Stimulated activated CD8-positive, alpha-beta memory T cell treated with anti-CD3 and anti-CD28 coated beads, Interleukin-4, amount 100 ng/mL, for 1 hour (primary cell): ENCODE measurements around the gene NEUROD1.
A peak's percentile ranks its signal among the peaks of the same experiment; 100 is the strongest.
"Not testable (repeated sequence)": the region's sequence is repeated elsewhere in the genome, so short reads cannot be mapped to it uniquely, and the experiment has no call there.

Source experiments
- DNase-seq, 2 donors: peaks; one replicate each; pipeline ENCODE4 v3.0.0-alpha.2; 2020; ENCODE audit warnings: low read depth in 2 of 2, low spot score in 1 of 2

Gene NEUROD1

DNA sequence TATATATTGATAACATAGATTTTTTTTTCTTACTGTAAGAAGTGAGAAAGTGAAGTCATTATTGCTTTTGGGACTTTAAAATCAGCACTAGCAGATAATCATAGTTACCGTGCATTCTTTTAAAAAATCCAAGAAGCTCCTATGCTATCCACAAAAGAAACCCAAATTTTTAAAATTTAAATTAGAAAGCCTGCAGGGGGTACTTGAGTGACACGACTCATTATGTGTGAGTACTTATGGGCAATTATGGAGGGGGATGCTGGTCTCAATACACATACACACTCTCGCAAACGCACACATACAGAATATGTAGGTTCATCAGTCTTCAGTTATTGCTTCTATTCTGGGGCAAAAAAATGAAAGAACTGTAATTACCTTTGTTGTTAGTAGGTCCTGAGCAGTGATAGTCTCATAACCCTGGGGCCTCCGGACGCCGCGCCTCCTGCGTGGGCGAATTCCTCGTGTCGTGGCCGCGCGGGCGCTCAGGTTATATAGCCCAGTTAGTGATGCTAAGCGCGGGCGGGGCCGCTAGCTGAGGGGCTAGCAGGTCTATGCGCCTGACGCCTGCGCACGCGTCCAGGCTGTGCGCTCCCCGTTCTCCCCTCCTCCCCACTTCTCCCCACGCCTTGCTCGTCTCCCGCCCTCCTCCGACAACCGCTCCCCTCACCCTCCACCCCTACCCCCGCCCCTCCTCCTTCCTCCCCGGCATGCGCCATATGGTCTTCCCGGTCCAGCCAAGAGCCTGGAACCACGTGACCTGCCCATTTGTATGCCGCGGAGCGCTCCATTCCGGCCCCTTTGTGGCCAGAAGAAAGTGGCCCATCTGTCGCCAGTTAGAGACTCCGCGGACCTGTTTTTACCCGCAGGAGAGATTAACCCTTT lies at the start of gene NEUROD1:
TSS of gene NEUROD1 (minus strand) at position 463 of the 882 bp plus-strand sequence. CDS start 1,657 bp downstream, outside the sequence.
- no peak for DNase-seq

DNA sequence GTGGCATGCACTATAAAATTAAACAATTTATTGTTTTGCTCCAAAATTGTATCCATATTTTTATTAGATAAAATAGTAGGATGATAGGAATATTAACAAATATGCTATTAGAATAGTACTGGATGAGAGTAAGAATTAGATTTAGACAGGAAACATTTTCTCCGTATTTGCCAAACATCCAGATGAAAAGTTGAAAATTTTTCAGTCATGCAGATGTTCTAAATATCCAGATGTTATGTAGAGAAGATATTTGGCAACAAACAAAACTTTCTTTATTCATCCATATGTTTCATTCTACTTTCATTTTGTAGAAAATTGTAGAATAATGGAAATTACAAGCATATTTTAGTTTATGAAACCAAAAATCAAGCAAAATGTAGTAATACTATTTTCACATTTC lies 45.2 kb upstream of the NEUROD1 start:
- no peak for DNase-seq

DNA sequence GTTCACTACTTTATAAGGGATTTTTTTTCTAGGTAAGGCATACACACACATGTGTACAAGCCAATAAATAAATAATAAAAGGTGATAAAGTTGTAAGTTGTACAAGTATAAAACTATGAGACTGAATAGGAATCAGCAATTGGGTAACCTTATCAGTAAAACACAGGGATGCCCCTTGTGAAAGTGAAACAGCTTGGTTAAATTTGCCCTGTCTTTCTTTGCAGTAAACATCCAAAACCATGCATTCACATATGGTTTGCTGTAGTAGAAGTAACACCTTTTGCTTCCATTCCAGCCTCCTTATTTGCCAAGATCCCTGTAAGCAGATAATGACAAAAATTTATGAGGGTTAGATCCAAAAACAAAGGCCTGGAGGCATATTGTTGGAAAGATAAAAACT lies 44.3 kb upstream of the NEUROD1 start:
- no peak for DNase-seq

GRCh38 chr2:181723731-181724130 lies 43.4 kb upstream of the NEUROD1 start:
- no peak for DNase-seq

DNA sequence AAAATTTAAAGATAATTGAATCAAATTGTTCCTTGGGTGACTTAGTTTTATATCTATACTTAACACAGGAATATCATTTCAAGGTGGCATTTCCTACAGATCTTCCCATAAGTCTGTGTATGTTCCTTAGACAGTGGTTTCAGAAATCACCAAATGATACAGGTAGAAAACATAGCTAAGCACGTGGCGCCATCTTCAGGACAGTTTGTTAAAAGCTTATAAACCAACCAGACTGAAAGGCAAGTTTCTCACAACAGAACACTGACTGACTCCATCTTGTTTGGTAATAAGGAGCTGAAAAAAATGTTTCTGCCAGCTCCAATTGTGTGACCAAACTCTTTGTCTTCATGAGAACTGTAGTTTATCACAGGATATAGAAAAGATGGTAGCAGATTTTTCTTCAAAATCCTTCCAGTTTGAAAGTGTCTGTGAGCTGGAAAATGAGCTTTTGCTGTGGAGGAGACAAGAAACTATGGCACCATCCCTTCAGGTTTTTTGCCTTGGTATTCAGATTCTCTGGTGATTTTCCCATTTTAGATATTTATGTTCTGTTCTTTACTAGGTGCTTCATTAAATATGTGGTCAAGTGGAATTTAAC lies 34.8 kb upstream of the NEUROD1 start:
- DNase-seq, result peak; percentile 39 to 42

DNA sequence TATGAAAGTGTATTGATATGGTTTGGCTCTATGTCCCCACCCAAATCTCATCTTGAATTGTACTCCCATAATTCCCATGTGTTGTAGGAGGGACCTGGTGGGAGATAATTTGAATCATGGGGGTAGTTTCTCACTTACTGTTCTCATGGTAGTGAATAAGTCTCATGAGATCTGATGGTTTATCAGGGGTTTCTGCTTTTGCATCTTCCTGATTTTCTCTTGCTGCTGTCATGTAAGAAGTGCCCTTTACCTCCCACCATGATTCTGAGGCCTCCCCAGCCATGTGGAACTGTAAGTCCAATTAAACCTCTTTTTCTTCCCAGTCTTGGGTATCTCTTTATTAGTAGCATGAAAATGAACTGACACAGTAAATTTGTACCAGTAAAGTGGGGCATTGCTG lies 30.7 kb upstream of the NEUROD1 start:
- DNase-seq, result not testable (repeated sequence)

GRCh38 chr2:181702519-181702918 lies 22.2 kb upstream of the NEUROD1 start:
- DNase-seq, result not testable (repeated sequence)

GRCh38 chr2:181698223-181698622 lies 17.9 kb upstream of the NEUROD1 start:
- DNase-seq, result no peak

DNA sequence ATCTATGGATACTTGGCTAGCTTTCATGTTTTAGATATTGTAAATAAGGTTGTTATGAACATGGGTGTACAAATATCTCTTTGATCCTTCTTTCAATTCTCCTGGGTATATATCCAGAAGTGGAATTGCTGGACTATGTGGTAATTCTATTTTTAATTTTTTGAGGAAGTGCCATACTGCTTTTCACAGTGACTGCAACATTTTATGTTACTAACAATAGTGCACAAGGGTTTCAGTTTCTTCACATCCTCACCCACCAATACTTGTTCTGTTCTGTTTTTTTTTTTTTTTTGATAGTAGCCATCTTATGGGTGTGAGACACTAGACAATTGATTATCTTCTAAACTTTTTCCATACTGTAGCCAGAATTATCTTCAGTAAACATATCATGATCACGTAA lies 17.3 kb upstream of the NEUROD1 start:
- DNase-seq, result no peak

GRCh38 chr2:181697126-181697525 lies 16.8 kb upstream of the NEUROD1 start:
- no peak for DNase-seq

GRCh38 chr2:181694271-181694670 lies 14.0 kb upstream of the NEUROD1 start:
- no peak for DNase-seq

- no peak for DNase-seq
These were observed 10.5 kb upstream of the NEUROD1 start for GRCh38 chr2:181690860-181691259.

- DNase-seq, result no peak
These were observed 6.4 kb upstream of the NEUROD1 start for GRCh38 chr2:181686576-181687185.

DNA sequence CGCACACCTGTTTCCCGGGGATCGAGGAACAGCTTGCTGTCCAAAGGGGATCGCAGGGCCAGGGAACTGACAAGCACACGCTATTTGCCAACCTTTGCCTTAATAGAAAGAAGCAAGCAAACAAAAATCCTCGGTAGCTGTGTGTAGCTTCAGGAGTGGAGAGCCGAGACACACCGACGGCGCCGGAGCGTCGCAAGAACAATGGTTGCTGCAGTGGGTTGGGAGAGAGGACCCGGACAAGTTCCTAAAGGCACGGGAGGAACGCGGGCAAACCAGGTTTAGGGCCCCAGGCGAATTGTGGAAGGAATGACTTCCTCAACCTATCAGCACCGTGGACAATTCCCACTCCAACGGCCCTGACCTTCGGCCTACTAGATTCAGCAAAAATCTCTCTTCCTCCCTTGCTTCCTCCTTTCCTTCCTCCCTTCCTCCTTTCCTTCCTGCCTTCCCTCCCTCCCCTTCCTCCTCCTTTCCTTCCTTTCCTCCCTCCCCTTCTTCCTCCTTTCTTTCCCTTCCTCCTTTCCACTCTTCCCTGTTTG lies 4.9 kb upstream of the NEUROD1 start:
- no peak for DNase-seq

DNA sequence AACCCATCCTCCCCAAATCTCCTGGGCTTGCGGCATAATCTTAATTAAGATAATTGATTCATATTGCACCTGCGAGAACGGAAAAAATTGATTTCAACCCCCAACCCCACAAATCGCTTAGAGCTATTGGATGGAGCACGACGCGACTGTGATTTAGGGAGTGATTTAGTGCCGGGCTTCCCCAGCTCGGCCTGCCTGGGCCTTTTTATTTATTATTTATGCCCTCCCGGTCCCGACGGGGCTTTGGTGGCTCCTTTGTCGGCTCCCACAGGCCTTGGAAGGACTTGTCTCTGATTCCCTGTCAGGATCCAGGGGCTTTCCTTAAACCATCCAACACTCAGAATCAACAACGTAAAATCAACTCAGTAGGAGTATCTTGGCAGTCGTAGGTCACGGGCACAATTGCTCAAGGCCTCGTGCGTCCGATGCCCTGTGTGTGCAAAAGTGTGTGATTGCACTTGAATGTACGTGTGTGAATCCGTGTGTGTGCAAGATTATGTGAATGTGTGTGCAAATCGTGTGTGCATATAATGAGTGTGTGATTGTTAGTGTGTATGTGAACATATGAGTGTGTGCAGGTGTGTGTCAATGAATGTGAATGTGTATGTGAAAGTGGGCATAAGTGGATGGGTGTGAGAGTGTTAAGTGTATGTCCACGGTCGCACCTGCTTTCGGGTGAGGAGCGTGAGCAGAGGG lies 4.3 kb upstream of the NEUROD1 start:
- DNase-seq, result no peak

DNA sequence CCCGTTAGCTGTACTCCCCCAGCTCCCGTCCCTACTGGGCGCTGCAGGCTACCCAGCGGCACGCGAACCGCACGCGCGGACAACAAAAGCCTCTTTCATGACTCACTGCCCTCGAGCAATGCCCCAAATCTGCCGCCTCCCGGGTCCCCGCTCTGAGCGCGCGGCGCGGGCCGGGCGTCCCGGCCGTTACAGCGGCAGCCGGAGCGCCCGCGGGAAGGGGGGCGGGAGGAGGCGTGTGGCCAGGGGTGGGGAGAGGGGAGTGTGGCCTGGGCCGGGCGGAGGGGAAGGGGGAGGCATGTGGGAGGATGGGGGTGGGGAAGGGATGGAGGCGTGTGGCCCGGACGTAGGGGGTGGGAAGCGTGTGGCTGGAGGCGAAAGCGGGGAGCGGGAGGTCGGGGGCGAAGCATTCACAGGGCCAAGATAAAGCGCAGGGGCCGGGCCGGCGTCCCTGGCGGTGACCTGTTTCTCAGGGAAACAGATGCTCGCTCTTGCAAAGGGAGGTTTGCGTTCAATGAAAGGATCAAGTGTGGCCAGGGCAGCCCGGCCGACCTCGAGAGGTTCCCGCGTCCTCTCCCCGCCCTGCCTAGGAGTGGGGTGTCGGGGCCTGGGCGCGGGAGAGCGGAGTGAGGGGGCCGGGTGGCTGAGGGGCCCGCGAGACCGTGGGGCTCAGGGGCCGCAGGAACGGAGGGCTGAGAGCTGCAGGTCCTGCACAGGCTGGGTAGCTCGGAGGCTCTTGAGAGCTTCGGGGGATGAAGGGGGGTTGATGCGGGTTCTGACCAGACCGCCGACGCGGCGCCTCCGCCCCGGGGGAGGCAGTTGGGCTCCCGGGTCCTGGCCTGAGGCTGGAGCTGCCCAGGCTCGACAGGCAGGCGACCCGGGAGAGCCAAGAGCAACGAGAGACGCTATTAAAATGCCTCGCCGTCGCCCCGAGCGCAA lies 3.5 kb upstream of the NEUROD1 start:
- no peak for DNase-seq

GRCh38 chr2:181682795-181683517 lies 2.6 kb upstream of the NEUROD1 start:
- DNase-seq, result no peak

DNA sequence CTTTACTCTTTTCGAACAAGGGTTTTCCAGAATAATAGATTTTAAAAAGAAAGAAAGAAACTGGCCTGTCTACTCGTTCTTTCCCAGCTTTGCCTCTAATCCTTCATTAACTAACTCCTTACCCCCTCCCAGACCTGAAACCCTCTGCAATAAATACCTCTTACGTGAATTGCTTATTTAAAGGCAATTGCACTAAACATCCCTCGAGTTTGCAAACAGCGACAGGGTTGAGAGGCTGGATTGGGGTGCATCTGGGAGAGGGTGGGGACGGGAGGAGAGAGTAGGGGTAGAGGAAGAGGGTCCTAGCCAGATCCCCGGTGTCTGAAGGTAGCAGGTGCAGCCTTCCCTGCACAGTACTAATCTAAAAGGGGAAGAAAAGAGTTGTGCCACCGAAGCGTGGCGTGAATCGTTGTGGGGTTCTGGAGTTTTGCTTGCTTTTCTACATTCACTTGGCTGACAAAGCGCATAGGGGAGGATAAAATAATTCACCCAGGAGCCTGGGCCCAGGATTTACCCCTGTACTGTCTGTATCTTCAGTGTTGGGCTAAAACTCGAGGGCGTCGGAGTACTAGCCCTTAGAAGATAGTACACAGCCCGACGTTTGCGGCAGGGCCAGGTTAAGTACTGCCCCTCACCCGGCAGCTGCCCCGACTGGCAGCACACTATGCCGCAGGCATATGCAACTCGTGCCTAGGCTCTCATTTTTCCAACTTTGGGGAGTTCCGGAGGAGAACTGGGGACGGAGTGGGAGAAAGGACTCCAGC lies 1.9 kb upstream of the NEUROD1 start:
- DNase-seq, result no peak
